Activated CD8-positive, alpha-beta memory T cell treated with anti-CD3 and anti-CD28 coated beads for 24 hours (primary cell): ENCODE results near the gene ZNF774.
"Not testable (repeated sequence)": the region's sequence is repeated elsewhere in the genome, so short reads cannot be mapped to it uniquely, and the experiment has no call there.

Source experiments
- DNase-seq: peaks from one replicate; pipeline ENCODE4 v3.0.0-alpha.2; 2020

ZNF774 gene

GRCh38 chr15:90347431-90348065 is 4.5 kb upstream of the ZNF774 start:
- not testable (repeated sequence) for DNase-seq

- no peak for DNase-seq
Measured at GRCh38 chr15:90348456-90348855, 3.6 kb upstream of the ZNF774 start.

- no peak for DNase-seq
Measured at GRCh38 chr15:90349072-90349471, 3.0 kb upstream of the ZNF774 start.

- DNase-seq, result no peak
Measured at GRCh38 chr15:90349821-90350220, 2.3 kb upstream of the ZNF774 start.

- peak; percentile 59 for DNase-seq
Measured at GRCh38 chr15:90351479-90352106, 491 bp upstream of the ZNF774 start.

GRCh38 chr15:90354986-90355385 is 2.9 kb downstream of the ZNF774 start:
- DNase-seq, result no peak

- DNase-seq, result no peak
Measured at GRCh38 chr15:90358124-90359033, 6.3 kb downstream of the ZNF774 start.

GRCh38 chr15:90360746-90361145 is 8.7 kb downstream of the ZNF774 start:
- DNase-seq, result no peak

- no peak for DNase-seq
Measured at GRCh38 chr15:90362936-90363212, 10.8 kb downstream of the ZNF774 start.

GRCh38 chr15:90364251-90364650 is 12.2 kb downstream of the ZNF774 start:
- no peak for DNase-seq

GRCh38 chr15:90365414-90366055 is 13.5 kb downstream of the ZNF774 start:
- no peak for DNase-seq

GRCh38 chr15:90367576-90367975 is 15.5 kb downstream of the ZNF774 start:
- no peak for DNase-seq

- no peak for DNase-seq
Measured at GRCh38 chr15:90375071-90375470, 23.0 kb downstream of the ZNF774 start.

- peak; percentile 74 for DNase-seq
Measured at GRCh38 chr15:90376789-90377188, 24.7 kb downstream of the ZNF774 start.

GRCh38 chr15:90379263-90379662 is 27.2 kb downstream of the ZNF774 start:
- DNase-seq, result no peak

GRCh38 chr15:90381515-90381914 is 29.4 kb downstream of the ZNF774 start:
- DNase-seq, result no peak

GRCh38 chr15:90382320-90382719 is 30.2 kb downstream of the ZNF774 start:
- peak; percentile 41 for DNase-seq

GRCh38 chr15:90386221-90386620 is 34.1 kb downstream of the ZNF774 start:
- no peak for DNase-seq

GRCh38 chr15:90387534-90388461 is 35.7 kb downstream of the ZNF774 start, which contains the start of gene IQGAP1:
IQGAP1 (plus strand) TSS chr15:90388242; CDS start chr15:90388342, 100 bp downstream.
- peak; percentile 98 for DNase-seq

- peak; percentile 81 for DNase-seq
Measured at GRCh38 chr15:90388462-90389380, 36.6 kb downstream of the ZNF774 start.

GRCh38 chr15:90389513-90389912 is 37.4 kb downstream of the ZNF774 start:
- DNase-seq, result no peak
